ENCODE measurements around the gene KIF2C. TPM values are rescaled to one million over a fixed set of nuclear protein-coding genes. Genes with fewer than 3 reads are reported as not detected.

KIF2C gene
- total RNA-seq, 1 experiment from 2014 or later = 69.4 TPM

DNA sequence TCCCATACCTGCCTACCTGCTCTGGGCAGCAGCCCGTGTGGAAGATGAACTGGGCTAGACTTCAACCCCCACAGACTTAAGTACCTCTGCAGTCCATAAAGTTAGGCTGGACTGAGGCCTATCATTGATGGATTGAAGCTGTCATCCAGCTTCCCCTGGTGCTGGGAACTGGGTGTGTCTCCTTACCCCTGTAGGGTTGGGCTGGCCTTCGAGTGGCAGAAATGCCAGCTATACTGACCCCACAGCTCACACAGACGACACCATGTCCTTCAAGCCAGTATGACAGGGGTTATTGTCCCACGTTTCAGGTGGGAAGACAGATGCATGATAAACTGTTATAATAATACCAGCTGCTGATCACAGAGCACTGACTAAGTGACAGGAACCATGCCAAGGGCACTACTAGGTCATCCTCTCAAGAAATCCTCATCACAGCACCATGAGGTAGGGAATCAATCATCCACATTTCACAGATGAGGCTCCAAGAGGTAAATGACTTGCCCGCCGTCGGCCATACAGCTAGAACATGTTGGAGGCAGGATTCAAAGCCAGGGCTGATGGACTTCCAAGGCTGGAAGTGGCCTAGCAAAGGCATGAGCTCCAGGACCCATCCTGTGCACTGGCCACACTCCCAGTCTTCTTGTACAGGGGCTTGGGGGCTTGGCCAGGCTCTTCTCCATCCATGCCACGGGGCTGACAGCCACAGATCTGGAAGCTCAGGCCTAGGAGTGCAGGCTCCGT lies 48.7 kb downstream of the KIF2C start, which contains the start of gene BEST4:
Gene BEST4, minus strand, starts transcription at position 51 of the 741 bp plus-strand sequence. CDS start 465 bp downstream, outside the sequence.
- Histone ChIP-seq H3K4me1 (ENCODE audit: control insufficient read depth, insufficient read depth, low read length) (no peaks in the 10 kb centered on the region; the same call in 1 of the 2 replicates), H3K27ac (ENCODE audit: low read length) (no peak within 1 kb of the TSS), H3K36me3 (ENCODE audit: control insufficient read depth, insufficient read depth, low read length) (no peaks in the 10 kb centered on the region), H3K27me3 (ENCODE audit: control insufficient read depth, insufficient read depth, low read length) (no peaks in the 10 kb centered on the region), H3K4me3 (ENCODE audit: low read depth in 2 of 2, low read length in 2 of 2) (no peak within 1 kb of the TSS), H3K9me3 (ENCODE audit: control insufficient read depth, insufficient read depth, low read depth, low read length) (no peaks in the 10 kb centered on the region)
- POLR2A ChIA-PET = interaction anchor here (1.4 kb wide), 1 partner anchor 31 kb away, joined by 4 read pairs; no protein-coding TSS in a partner anchor
- TF ChIP-seq SIN3A (IDR thresholded peaks at IDR 0.05; ENCODE audit: borderline replicate concordance, insufficient read depth, low read depth, low read length) (no peak), CTCF (IDR thresholded peaks at IDR 0.05) (no peak), REST (IDR thresholded peaks at IDR 0.05; ENCODE audit: insufficient read depth in 1 of 2, low read depth in 2 of 2, low read length in 1 of 2) (no peak), POLR2AphosphoS5 (IDR thresholded peaks at IDR 0.05; ENCODE audit: low read depth, low read length) (no peak), TCF7L2 (IDR thresholded peaks at IDR 0.05; ENCODE audit: low read depth, low read length) (no peak)
- BruUV-seq (replicated peaks) = no TSS peak
- CTCF ChIA-PET = no interaction called here
- DNase-seq (ENCODE audit: low read depth, low spot score) = no peak
- in situ Hi-C loops (cut with HindIII; ENCODE audit: low pct_unique_long_range_greater_than_20kb, low sequenced_read_pairs) (no loop called here), intact Hi-C loops (cut with micrococcal nuclease; ENCODE audit: unreplicated experiment) (no loop called here)
- no peak for ATAC-seq

DNA sequence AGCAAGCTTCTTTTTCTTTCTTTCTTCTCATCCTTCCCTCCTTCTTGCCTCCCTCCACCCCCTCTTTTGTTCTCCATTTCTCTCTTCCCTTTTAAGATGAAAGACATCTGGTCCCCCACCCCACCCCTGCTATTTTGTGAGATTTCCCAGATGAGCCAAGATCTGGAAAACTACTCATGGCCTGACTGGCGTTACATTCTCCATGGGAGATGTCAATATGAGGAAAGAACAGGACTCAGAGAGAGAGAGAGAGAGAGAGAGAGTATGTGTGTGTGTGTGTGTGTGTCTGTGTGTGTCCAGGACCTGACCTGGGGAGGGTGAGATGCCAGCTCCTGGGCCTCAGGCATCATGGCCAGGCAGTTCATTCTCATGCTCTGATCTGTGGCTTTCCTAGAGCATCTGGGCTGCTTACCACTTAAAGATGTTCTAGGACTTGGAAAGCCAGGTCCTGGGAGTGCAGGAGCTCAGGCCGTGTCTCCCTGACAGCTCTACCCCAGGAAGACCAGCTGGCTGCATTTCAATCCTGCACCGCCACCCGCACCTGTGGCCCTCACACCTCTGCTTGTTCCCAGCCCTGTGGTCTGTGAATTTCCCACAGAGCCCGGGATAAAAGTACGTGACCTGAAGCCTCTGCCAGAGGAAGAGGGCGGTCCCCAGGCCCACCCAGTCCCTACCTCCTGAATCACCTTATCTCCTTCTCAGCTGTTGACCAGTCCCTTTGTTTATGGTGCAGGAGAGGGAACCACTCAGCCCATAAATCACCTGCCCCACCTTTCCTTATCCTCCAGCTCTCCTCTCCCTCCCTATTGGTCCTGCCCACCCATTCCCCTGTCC lies 51.5 kb downstream of the KIF2C start:
- ATAC-seq (no peak), DNase-seq (ENCODE audit: low read depth, low spot score) (no peak)
- in situ Hi-C loops (cut with HindIII; ENCODE audit: low pct_unique_long_range_greater_than_20kb, low sequenced_read_pairs) (no loop called here), intact Hi-C loops (cut with micrococcal nuclease; ENCODE audit: unreplicated experiment) (no loop called here)
- H3K9me3 ChIP-seq (ENCODE audit: control insufficient read depth, insufficient read depth, low read depth, low read length) = no peaks in the 10 kb centered on the region
- no peak overlapping the region for H3K4me3 ChIP-seq (ENCODE audit: low read depth in 2 of 2, low read length in 2 of 2)
- H3K36me3 ChIP-seq (ENCODE audit: control insufficient read depth, insufficient read depth, low read length) = no peaks in the 10 kb centered on the region
- CTCF ChIA-PET = interaction anchor here (0.5 to 0.8 kb wide), 5 partner anchors 11 to 1221 kb away, joined by 3 to 10 read pairs (median 3); no protein-coding TSS in a partner anchor
- H3K27me3 ChIP-seq (ENCODE audit: control insufficient read depth, insufficient read depth, low read length) = no peaks in the 10 kb centered on the region
- POLR2A ChIA-PET = interaction anchor here (0.6 kb wide), 2 partner anchors 8 to 133 kb away, joined by 6 to 14 read pairs; no protein-coding TSS in a partner anchor
- H3K4me1 ChIP-seq (ENCODE audit: control insufficient read depth, insufficient read depth, low read length) = no peaks in the 10 kb centered on the region
- no TSS peak for BruUV-seq (replicated peaks)
- no peak for TF ChIP-seq POLR2AphosphoS5 (IDR thresholded peaks at IDR 0.05; ENCODE audit: low read depth, low read length)
- no peak for TF ChIP-seq CTCF (IDR thresholded peaks at IDR 0.05)
- no peak for TF ChIP-seq TCF7L2 (IDR thresholded peaks at IDR 0.05; ENCODE audit: low read depth, low read length)
- TF ChIP-seq SIN3A (IDR thresholded peaks at IDR 0.05; ENCODE audit: borderline replicate concordance, insufficient read depth, low read depth, low read length) = no peak
- no peak for TF ChIP-seq REST (IDR thresholded peaks at IDR 0.05; ENCODE audit: insufficient read depth in 1 of 2, low read depth in 2 of 2, low read length in 1 of 2)
- no peak overlapping the region for H3K27ac ChIP-seq (ENCODE audit: low read length)

Data from Panc1 (cell line).